AG10803 (cell line): ENCODE data around the gene TBC1D24.

Experiments
- DNase-seq: peaks from one replicate; pipeline ENCODE4 v3.0.0; 2010; ENCODE audit warnings: low read depth
- H3K4me3 ChIP-seq: 2 replicates; pipeline ENCODE4 v1.5.1; 2011; ENCODE audit warnings: mild to moderate bottlenecking, low read length, control low read depth
- TF ChIP-seq, protein P1 (sequence below): conservative IDR thresholded peaks from 2 replicates; pipeline ENCODE4 v1.5.1; 2011; ENCODE audit warnings: mild to moderate bottlenecking, low read length, control low read depth, inconsistent platforms

TBC1D24 gene

DNA sequence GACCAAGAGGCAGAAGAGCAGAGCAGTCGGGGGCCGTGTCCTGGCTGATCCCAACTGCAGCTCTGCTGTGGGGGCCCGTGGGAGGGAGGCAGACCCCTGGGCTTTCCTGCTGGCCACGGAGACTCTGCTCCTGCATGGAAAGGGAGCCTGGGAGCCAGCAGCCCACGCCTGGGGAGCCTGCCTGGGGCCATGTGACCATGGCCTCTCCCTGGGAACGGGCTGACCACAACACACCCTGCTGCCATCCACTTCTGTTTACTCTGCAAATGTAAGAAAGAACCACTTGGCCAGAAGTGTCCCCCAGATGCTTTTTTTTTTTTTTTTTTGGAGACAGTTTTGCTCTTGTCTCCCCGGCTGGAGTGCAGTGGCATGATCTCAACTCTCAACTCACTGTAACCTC, 17.0 kb upstream of the TBC1D24 start:
- DNase-seq = no peak

DNA sequence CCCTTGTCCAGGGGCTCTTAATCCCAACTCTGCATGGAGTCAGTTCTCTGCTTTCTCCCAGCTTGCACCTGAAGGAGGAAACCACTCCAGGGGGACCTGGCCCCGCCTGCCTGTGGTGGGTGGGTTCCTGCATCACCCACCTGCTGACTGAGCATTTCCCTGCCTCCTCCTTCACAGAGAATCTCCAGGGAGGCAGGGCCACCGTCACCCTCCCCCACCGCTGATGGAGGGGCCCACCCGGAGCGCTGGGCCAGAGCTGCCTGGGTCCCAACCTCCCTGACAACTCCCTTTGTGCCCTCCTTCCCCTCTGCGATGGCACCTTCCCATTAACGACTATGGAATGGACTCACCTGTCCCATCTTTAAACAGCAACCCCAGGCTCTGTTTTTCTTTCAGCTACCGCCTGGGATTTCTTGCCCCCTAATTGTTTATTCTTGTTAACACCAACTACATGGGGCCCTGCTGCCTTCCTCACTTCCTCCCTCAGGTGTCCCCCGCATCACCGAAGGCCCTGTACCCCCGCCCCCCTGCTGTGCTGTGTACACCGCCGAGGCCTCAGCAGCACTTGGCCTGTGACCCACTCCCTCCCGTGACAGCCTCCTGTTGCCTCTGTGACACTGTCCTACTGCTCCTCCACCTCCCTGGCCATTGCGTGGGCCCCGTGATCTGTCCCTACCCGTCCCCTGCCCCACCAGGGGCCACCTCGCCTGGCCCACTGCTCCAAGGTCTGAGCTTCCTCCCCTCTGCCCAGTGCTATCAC, 15.9 kb upstream of the TBC1D24 start:
- H3K4me3 ChIP-seq = peak overlapping the region; percentile 70
- DNase-seq = no peak
- TF ChIP-seq, protein P1, sequence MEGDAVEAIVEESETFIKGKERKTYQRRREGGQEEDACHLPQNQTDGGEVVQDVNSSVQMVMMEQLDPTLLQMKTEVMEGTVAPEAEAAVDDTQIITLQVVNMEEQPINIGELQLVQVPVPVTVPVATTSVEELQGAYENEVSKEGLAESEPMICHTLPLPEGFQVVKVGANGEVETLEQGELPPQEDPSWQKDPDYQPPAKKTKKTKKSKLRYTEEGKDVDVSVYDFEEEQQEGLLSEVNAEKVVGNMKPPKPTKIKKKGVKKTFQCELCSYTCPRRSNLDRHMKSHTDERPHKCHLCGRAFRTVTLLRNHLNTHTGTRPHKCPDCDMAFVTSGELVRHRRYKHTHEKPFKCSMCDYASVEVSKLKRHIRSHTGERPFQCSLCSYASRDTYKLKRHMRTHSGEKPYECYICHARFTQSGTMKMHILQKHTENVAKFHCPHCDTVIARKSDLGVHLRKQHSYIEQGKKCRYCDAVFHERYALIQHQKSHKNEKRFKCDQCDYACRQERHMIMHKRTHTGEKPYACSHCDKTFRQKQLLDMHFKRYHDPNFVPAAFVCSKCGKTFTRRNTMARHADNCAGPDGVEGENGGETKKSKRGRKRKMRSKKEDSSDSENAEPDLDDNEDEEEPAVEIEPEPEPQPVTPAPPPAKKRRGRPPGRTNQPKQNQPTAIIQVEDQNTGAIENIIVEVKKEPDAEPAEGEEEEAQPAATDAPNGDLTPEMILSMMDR = no peak

More for the DNA sequence above, 17.0 kb upstream of the TBC1D24 start:
- no peak overlapping the region for H3K4me3 ChIP-seq
- TF ChIP-seq, protein P1 = no peak

DNA sequence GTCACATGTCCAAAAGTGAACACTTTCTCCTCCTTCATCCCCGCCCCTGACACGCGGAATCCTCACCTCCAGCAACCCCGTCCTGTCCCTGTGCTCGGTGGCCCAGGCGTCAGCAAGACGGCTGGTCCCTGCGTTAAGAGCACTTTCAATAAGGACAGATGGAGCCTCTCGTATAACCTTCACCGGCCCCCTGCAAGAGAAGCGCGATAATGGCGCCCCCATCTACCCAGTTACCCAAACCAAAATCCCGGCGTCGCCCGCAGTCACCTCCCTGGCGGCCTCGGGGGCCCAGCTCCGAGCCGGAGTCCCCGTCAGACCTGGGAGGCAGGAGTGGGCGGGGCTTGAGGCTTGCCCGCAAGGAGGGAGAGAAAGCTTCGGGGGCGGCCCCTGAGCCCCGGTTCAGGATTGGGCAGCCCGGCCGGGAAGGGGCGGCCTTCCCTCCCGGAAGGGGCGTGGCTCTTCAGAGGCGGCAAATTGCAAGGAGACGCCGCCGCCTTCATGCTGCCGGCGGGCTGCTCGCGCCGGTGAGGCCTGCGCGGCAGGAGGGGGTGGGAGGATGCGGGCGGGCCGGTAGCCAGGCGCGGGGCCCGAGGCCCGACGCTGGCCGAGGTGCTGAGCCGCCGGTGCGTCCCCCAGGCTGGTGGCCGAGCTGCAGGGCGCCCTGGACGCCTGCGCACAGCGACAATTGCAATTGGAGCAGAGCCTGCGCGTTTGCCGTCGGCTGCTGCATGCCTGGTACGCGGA, 15.1 kb upstream of the TBC1D24 start, which contains the start of gene TEDC2:
TSS of gene TEDC2 (plus strand) at position 463 of the 744 bp plus-strand sequence. CDS start at position 499, 36 bp downstream.
- peak within 1 kb of the TSS; percentile 70 for H3K4me3 ChIP-seq
- DNase-seq = peak; percentile 88
- TF ChIP-seq, protein P1 = no peak

DNA sequence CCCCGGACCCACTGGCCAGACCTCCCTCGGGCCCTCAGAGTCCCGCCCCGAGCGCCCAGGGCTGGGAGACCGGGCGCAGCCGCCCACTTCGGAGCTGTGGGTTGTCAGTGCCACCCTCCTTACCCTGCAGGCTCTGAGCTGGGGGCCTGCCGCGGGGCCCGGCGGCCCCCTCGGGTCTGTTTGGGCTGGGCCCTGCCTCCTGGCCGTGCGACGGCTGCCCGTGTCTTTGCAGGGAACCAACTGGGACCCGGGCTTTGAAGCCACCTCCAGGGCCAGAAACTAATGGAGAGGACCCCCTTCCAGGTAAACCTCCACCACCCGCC, 14.6 kb upstream of the TBC1D24 start:
- DNase-seq = no peak
- TF ChIP-seq, protein P1 = no peak
- peak overlapping the region; percentile 57 for H3K4me3 ChIP-seq

DNA sequence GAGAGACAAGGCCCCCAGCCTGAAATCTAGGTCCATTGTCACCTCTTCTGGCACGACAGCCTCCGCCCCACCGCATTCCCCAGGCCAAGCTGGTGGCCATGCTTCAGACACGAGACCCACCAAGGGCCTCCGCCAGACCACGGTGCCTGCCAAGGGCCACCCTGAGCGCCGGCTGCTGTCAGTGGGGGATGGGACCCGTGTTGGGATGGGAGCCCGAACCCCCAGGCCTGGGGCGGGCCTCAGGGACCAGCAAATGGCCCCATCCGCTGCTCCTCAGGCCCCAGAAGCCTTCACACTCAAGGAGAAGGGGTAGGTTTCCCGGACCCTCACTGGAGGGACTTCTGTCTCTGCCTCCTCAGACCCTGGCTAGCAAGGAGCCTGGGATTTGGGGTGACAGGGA, 14.0 kb upstream of the TBC1D24 start:
- no peak overlapping the region for H3K4me3 ChIP-seq
- TF ChIP-seq, protein P1 = no peak

DNA sequence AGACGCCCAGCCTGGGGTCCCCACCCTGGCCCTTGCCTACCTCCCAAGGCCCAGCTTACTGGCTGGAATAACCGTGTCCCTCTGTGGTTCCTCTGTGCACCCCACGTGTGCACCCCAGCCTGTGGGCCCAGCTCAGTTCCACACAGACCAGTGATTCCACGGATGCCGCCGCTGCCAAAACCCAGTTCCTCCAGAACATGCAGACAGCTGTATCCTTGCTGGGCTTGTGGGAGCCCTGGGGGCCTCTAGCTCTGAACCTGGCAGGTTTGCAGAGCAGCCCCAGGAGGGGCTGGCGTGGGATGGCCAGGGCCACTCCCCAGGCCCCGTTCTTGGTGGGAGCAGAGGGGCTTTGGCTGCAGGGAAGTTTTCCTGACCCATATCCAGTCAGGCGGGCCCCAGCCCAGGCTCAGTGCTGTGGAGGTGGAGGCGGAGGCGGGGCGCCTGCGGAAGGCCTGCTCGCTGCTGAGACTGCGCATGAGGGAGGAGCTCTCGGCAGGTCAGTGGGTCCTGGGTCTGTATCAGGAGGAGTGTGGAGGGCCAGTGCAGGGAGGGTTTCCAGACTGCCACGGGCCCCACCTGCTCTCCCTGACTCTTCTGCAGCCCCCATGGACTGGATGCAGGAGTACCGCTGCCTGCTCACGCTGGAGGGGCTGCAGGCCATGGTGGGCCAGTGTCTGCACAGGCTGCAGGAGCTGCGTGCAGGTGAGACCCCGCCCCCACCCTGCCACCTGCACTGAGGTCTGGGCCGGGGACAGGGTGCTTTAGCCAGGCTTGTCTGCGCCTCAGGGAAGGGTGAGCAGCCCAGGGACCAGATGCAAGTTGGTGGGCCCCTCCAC, 12.7 kb upstream of the TBC1D24 start:
- no peak for DNase-seq

More for the DNA sequence above, 14.0 kb upstream of the TBC1D24 start:
- DNase-seq = no peak

More for the DNA sequence above, 12.7 kb upstream of the TBC1D24 start:
- no peak overlapping the region for H3K4me3 ChIP-seq
- TF ChIP-seq, protein P1 = no peak
